GM19438 (cell line): ENCODE results near the gene COX4I1.
A peak's percentile ranks its signal among the peaks of the same experiment; 100 is the strongest.

Source experiments
- ATAC-seq: cut with Tn5 transposase; IDR thresholded peaks from one replicate; pipeline ENCODE4 v1.9.1; 2021; ENCODE audit warnings: low read depth; ENCODE audit not compliant: unreplicated experiment

Gene COX4I1

DNA sequence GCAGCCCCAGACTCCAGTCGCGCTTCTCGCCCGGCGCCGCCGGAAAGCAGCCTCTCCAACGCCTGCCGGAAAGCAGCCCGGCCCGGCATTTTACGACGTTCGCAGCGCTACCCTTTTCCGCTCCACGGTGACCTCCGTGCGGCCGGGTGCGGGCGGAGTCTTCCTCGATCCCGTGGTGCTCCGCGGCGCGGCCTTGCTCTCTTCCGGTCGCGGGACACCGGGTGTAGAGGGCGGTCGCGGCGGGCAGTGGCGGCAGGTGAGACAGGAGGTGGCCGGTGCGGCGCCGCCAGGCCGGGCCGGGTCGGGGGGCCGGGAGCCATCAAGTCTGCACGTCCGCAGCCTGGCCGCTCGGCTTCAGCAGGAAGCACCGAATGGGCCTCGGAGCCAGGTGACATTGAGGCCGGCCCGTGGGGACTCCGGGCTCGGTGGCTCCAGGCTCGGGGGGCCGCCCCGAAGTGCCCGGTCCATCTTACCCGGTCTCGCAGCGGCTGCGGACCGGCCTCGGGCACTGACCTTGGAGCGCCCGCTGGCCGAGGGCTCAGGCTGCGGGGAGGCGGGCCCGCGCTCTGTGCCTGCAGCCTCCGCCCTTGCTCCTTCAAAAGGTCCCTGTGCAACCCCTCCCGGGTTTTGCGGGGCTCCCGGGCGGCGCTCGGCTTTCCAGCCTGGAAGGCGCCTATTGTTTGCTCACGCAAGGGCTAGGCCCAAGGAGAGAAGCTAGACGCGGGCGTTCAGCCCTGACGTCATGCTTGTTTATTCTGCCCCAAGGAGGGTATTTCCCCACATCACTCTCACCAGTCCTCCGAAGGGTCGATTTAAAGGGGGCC, at the start of gene COX4I1, which contains the start of gene EMC8:
Gene COX4I1, plus strand, starts transcription at position 199 of the 824 bp plus-strand sequence. CDS start 1,511 bp downstream, outside the sequence.
Gene EMC8, minus strand, starts transcription at position 48 of the 824 bp plus-strand sequence. CDS start 249 bp downstream, outside the sequence.
- ATAC-seq, result peak; percentile 75

DNA sequence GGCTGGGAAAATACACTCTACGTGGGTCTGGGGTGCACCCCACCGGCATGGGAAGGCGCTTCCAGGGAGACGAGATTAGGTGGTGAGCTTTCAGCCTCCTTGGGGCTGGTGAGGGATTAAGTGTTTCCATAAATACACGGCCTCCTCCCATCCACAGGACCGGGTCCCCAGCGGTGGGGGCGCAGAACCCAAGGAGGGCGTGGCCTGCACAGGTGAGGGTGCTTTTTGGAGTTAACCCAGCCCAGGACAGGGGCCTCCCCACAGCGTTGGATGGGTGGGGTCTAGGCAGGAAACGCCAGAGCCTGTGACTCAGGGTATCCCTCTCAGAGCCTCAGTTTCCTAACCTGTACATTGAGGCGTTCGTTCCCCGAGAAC, 49.7 kb upstream of the COX4I1 start:
- no peak for ATAC-seq

DNA sequence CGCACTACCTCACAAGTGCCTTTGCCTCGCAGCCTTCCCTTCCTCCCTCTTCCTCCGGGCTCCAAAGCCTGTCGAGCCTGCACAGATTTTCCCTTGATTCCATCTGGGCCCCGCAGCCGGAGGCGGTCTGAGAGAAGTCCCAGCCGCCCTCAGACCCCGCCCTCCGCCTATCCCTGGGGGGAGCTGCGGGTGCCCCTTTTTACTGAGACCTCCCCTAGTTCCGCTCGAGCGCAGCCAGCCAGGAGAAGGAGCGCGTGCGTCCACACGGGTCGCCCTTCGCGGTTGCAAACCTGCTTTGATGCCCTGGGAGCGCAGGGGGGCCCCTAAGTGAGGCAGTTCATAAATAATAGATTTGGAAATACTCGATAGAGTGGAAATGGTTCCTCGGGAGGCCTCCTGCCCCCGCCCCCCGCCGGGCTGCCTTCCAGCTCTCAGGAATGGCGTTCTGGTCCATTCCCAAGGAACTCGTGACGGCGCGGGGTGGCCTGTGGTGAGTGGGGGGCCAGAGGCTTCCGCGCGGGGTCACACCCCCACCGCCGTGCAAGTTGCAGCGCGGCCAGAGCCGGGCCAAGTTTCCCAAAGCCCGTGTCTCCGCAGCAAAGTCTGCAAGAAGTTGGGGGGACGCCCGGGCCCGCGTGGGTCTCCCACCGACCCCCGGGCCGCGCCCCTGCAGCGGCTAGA, 49.2 kb upstream of the COX4I1 start:
- no peak for ATAC-seq

DNA sequence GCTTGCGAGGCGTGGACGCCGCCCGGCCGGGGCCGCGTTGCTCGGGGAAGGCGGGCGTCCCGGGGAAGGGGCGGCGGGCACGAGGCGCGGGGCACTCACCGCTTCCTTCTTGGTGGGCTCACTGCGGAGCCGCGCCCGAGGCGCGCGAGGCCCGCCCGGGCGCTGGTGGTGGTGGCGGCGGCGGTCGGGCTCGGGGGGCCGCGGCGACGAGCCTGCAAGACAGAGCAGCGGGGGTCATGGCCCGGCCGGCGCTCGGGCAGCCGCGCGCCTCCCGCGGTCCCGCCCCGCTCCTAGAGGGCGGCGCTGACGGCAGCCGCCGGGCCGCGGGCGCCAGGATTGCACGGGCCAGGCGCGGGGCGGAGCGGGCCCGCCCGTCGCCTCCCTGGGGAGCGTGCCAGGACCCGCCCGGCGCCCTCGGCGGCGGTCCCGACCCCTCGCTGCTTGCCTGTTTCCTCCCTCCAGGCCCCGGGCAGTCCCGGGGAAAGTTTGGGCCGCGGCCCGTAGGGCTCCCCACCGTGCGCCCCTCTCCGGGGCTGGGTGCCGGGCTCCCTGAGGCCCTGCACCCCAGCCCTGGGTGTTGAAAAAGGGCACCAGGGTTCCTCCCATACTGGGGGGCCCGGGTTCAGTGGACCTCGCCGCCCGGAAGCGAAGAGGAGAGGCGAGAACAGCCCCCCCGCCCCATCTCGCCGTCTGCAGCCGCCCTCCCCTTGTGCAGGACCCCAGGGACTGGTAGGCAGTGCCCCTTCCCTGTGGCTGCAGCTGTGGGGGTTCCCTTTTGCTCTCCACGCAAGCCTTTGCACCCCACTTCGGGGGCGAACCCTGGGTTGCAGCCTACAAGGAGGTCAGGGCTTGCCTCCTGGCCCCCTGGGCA, 48.4 kb upstream of the COX4I1 start, which contains the start of gene C16orf74:
Gene C16orf74, minus strand, starts transcription at position 270 of the 871 bp plus-strand sequence. CDS start 15,879 bp downstream, outside the sequence.
- no peak for ATAC-seq

DNA sequence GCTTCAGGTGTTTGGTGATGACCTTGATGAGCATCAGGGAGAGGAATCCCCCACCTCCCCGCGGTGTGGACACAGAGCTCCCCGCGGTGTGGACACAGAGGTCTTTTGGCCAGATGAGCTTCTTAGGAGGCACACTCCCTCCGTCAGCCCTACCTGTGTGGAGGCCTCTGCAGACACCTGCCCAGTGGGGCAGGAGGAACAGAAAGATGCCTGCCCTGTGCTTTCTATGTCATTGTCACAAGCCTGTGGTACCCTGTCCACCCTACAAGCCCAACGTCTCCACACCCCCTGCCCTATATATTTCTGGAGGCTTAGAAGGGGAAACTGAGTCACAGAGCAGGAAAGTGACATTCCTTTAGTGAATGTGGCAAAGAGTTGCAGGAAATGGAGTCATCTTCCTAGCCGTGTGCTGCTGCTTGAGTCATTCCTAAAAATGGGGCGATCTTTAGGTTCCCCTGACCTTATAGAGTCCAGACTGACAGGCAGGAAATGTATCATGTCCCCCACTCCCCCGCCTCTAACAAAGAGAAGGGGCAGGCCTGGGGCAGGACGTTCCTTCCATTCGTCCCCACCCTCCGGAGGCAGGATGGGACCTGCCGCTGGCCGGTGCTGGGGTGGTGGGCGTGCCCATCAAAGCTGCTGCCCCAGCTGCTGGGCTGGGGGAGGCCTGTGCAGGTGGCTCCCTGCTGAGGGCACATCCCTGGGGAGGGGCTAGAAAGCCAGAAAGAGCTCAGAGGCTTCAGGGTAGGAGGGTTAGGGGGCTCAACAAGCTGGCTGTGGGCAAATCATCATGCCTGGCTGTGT, 47.6 kb upstream of the COX4I1 start:
- no peak for ATAC-seq

DNA sequence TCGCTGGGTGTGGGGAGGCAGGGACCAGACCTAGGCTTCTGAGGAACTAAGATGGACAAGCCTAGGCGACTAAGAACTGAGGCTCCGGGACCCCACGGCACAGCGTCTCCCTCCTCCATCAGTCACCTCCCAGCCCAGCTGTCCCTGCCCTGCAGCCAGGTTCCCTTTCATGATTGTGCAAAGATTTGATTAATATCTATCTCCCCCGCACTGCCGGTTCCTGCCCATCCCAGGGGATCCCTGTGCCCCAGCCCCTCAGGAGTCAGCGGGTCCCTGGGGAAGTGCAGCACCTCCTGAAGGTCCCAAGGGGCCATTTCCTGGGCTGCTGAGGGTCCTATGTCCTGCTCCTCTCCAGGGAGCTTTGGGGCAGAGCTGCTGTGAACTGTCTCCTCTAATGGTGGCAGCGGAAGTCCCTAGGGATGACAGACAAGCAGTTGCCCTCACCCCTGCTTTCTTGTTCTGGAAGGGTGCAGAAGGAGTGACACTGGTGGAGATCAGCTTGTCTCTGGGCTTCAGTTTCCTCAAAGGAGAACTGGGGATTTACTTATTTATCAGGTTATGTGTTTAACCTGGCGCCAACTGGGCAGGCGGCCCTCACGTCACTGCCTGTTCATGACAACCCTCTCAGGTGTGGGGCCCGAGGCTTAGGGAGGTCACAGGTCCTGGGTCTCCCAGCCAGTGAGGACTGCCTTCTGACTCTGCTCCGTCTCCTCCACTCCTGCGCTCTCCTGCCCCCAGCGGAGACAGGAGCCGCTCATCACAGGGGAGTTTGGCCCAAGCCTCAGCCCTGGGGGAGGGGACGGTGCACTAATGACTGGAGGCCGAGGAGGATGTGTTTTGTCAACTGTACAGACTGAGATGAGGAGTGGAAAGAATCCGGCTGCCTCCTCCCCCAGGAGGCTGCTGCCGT, 46.7 kb upstream of the COX4I1 start:
- ATAC-seq, result no peak

DNA sequence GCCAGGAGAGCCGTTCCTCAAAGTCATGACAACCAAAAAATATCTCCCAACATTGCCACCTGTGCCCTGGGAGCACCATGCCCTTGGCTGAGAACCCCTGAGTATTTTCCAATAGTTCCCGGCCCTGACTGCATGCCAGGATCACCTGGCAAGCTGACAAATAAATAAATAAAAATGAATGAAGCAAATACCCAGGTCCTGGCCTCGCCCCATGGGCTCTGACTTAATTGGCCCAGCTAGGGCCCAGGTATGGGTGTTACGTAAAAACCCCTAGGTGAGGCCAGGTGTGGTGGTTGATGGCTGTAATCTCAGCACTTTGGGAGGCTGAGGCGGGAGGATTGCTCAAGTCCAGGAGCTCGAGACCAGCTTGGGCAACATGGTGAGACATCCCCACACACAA, 45.9 kb upstream of the COX4I1 start:
- ATAC-seq, result no peak

DNA sequence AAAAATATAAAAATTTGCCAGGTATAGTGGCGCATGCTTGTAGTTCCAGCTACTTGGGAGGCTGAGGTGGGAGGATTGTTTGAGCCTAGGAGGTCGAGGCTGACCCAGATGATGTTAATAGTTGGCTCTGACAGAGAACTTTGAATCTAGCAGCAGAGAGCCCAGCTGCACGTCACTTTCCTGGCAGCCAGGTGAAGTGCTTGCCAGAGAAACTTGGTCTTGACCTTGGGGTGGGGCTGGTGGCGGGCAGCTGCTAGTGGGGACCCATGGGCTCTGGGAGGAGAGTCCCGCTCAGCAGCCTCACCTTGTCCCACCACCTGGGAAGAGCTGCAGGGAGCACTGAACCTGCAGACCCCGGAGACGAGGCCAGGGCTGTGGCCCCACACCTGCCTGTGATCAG, 45.5 kb upstream of the COX4I1 start:
- ATAC-seq, result no peak

DNA sequence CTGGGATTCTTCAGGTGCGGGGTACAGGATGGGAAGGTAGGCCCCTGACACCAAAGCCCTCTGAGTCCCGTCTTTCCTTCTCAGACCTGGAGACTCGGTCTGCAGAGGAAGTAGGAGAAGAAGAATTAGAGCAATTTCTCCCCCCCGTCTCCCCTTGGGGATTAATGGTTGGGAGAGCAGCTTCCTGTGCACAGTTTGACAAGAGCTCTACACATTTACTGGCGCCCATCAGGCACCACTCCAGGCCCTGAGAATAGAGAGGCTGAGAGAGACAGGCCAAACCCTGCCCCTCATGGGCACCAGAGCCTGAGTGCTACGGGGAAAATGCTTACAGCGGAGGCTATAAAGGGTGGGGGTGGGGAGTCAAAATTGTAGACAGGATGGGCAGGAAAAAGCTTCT, 45.1 kb upstream of the COX4I1 start:
- ATAC-seq, result no peak

DNA sequence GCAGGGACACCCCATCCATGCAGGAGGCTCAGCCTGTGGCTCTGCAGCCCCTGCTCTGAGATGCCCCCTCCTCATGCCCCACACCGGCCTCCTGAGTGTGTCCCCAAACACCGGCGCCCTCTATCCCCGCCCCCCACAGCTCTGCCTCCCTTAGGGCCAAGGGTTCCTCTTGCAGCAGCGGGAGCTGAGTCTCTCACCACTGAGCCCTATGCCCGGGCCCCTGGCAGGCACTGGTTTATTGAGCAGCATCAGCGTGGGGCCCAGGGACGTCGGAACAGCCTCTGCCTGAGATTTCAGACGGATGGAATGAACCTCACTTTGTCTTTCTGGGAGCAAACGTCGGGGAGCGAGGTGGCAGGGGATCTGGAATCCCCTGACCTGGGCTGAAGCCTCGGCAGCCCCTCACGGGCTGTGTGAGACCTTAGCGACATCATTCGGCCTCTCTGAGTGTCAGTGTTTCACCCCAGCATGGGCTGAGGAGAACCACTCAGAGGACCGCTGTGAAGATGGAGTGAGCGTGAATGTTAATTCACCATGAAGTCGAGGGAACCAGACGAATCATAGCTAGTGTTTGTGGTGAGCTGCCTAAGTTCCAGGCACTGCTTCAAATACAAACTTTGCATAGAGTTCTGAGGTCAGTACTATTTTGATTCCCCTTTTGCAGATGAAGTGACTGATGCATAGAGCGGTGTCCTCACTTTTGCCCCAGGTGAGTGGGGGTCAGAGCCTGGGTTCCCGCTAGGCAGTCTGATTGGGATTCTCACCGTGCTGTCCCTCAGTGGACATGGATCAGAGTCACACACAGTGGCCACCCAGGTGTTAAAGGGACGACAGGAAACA, 43.3 kb upstream of the COX4I1 start:
- ATAC-seq, result no peak

DNA sequence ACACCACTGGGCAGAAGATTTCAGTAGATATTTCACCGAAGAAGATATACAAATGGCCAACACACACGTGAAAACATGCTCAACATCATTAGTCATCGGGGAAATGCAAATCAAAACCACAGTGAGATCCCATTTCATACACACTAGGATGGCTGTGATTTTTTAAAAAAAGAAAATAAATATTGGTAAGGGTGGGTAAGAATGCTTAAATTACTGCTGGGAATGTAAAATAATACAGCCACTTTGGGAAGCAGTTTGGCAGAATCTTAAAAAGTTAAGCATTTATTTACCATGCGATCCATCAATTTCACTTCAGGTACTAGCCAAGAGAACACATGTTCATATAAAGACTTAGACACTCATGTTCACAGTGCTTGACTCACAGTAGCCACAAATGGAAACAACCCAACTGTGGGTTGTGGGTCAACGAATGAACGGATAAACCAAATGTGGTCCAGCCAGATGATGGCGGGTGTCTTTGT, 42.1 kb upstream of the COX4I1 start:
- no peak for ATAC-seq

DNA sequence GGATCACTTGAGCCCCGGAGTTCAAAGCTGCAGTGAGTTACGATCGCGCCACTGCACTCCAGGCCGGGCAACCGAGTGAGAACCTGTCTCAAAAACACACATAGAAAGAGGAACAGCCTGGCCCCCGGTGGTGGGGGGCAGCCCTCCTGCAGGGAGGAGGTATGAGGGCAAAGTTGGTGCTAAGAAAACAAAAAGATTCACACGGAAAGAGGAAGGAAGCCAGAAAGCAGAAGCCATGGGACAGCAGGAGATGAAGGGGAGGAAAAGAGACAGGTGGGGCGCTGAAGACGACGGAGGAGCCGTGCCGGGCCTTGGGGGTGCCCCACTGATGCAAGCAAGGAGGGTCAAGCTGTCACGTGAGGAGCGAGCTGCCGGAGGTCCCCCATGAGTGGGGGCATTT, 40.4 kb upstream of the COX4I1 start:
- no peak for ATAC-seq

DNA sequence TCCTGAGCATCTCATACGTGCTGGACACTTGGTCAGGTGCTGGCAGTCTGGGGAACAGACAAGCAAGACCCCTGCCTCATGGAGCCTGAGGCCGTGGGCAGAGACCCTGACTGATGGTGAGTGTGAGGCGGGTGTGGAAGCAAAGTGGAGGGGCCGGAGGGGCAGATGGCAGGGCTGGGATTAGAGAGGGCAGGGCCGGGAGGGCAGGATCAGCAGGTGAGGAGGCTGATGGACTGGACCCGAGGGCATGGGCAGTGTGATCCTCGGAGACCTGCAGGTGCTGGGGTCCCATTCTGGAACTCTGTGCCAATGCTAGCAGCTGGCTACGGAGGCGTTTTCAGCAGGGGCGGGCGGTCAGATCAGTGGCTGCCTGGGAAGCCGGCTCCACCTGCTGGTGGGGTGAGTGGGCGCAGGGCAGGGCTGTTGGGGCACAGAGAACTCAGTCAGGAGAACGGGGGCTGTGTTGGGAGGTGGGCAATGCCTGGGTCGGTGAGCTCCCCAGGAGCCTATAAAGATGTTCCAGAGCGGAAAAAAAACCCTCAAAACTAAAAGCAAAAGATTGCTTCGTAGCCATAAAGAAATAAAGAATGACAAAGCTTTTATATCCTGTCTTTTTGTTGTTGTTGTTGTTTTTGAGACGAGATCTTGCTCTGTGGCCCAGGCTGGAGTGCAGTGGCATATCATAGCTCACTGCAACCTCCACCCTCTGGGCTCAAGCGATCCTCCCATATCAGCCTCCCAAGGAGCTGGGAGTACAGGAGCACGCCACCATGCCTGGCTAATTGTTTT, 39.7 kb upstream of the COX4I1 start:
- ATAC-seq, result no peak

DNA sequence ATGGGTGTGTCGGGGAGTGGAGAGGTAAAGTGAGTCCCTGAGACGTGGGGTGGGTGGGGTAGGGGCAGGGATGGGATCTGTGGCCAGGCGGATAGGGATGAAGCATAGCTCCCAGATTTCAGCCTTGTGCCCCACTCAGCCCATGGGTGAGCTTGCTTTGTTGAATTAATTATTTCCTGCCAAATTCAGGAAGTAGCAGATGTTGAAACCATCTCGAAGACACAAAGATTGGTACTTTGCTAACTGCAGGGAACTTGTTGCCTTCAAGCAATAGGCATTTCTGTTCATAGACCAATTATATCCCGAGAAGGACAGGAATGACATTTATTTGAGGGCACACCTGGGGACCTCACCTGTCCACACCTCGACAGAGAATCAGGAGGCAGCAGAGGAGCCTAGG, 37.6 kb upstream of the COX4I1 start:
- ATAC-seq, result no peak

DNA sequence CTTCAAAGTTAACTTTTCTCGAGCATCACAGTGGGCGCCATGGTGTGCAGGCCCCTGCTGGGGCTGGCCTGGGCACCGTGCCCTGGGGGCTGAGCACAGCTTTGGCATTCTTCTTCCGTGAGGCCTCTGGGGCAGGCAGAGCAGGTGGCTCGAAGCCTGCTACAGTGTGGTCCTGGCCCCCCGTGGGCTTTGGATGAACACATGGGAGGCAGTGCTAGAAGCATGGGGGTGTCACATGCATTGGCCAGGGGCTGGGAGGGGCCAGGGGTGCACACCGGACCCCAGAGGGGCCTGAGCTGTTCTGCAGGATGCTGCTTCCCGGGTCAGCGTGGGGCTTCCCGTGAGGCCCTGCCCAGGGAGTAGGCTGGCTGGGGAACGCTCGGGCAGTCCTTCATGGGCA, 36.5 kb upstream of the COX4I1 start:
- no peak for ATAC-seq

DNA sequence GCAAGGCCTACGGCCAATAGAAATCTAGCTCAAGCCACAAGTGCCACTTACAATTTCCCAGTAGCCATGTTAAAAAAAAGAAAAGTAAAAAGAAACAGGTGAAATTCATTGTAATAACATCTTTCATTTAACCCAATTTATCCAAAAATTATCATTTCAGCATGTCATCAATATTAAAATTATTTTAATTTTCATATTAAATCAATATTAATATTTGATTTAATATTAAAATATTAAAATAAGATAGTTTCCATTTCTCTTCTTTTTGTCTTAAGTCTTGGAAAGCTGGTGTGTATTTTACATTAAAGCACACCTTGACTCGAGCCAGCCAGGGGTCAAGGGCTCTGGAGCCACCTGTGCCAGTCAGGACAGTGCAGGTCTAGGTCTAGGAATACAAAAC, 35.9 kb upstream of the COX4I1 start:
- no peak for ATAC-seq

DNA sequence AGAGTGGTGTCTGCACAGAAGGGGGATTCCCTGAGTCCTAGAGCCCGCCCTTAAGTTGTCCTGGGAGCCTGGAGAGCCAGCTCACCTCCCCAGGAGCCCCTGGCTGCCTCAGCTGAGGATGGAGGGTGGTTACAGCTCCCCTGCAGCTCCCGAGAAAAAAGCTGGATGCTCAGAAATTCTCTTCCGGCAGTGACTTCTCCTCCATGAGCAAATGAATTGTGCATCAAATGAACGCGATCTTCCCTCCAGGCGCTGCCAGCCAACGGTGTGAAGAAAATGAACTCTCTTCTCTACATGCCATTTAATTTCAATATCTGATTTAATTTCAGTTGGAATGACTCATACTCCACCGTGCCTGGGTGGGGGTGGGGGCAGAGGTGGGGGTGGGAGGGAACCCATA, 34.3 kb upstream of the COX4I1 start:
- ATAC-seq, result no peak
